ENCODE measurements around the gene FRMD1.

FRMD1 gene

GRCh38 chr6:168120390-168121302 is 41.6 kb upstream of the FRMD1 start:
- DNase-seq: no peak
- H3K4me2 ChIP-seq (ENCODE audit: low read length): no peak overlapping the region
- H2BK120ac ChIP-seq (ENCODE audit: low read depth, low read length): no peak overlapping the region
- no peaks in the 10 kb centered on the region for H3K36me3 ChIP-seq (ENCODE audit: control insufficient read depth, insufficient read depth, low read length)
- H3K18ac ChIP-seq (ENCODE audit: low read length): no peak overlapping the region
- H3K4ac ChIP-seq (ENCODE audit: low read depth, low read length): no peak overlapping the region
- no peaks in the 10 kb centered on the region for H3K27me3 ChIP-seq (ENCODE audit: insufficient read depth, low read length, poor library complexity)
- no peak overlapping the region for H2AK5ac ChIP-seq (ENCODE audit: low read length)
- no CpG with 5 or more reads among the region's 15 CpGs for WGBS (ENCODE audit: extremely low coverage, insufficient coverage, low lambda C conversion rate)
- no peak overlapping the region for H2BK5ac ChIP-seq (ENCODE audit: low read length)
- no peak overlapping the region for H3K56ac ChIP-seq (ENCODE audit: low read length)
- H3K23ac ChIP-seq (ENCODE audit: low read length): no peak overlapping the region
- H3K79me1 ChIP-seq (ENCODE audit: low read length): no peaks in the 10 kb centered on the region
- no peak overlapping the region for H4K5ac ChIP-seq (ENCODE audit: low read length)
- no peak overlapping the region for H3K9ac ChIP-seq (ENCODE audit: low read length)
- no peak overlapping the region for H4K8ac ChIP-seq (ENCODE audit: low read depth, low read length)
- no peak overlapping the region for H3K27ac ChIP-seq (ENCODE audit: low read depth, low read length)
- H3K4me1 ChIP-seq (ENCODE audit: control insufficient read depth, low read depth, low read length): peaks cover 3% of the 10 kb centered on the region
- H2BK15ac ChIP-seq (replicated peaks; ENCODE audit: low read depth): no peak overlapping the region
- H3K79me2 ChIP-seq (ENCODE audit: control insufficient read depth, insufficient read depth, low read length): no peaks in the 10 kb centered on the region
- H3K4me3 ChIP-seq (ENCODE audit: low read length): no peak overlapping the region

- H3K56ac ChIP-seq (ENCODE audit: low read length): no peak overlapping the region
- DNase-seq: no peak
- no peak overlapping the region for H3K18ac ChIP-seq (ENCODE audit: low read length)
- no peaks in the 10 kb centered on the region for H3K79me1 ChIP-seq (ENCODE audit: low read length)
- H2BK120ac ChIP-seq (ENCODE audit: low read depth, low read length): no peak overlapping the region
- no peaks in the 10 kb centered on the region for H3K27me3 ChIP-seq (ENCODE audit: insufficient read depth, low read length, poor library complexity)
- H2BK15ac ChIP-seq (replicated peaks; ENCODE audit: low read depth): no peak overlapping the region
- H3K4me3 ChIP-seq (ENCODE audit: low read length): no peak overlapping the region
- no peak overlapping the region for H3K23ac ChIP-seq (ENCODE audit: low read length)
- no peaks in the 10 kb centered on the region for H3K36me3 ChIP-seq (ENCODE audit: control insufficient read depth, insufficient read depth, low read length)
- H3K4me2 ChIP-seq (ENCODE audit: low read length): no peak overlapping the region
- H4K8ac ChIP-seq (ENCODE audit: low read depth, low read length): no peak overlapping the region
- peaks cover 3% of the 10 kb centered on the region for H3K4me1 ChIP-seq (ENCODE audit: control insufficient read depth, low read depth, low read length)
- H3K27ac ChIP-seq (ENCODE audit: low read depth, low read length): no peak overlapping the region
- no peak overlapping the region for H4K5ac ChIP-seq (ENCODE audit: low read length)
- no peak overlapping the region for H3K4ac ChIP-seq (ENCODE audit: low read depth, low read length)
- H3K79me2 ChIP-seq (ENCODE audit: control insufficient read depth, insufficient read depth, low read length): no peaks in the 10 kb centered on the region
- no peak overlapping the region for H2AK5ac ChIP-seq (ENCODE audit: low read length)
- no peak overlapping the region for H2BK5ac ChIP-seq (ENCODE audit: low read length)
- no peak overlapping the region for H3K9ac ChIP-seq (ENCODE audit: low read length)
These were observed 40.5 kb upstream of the FRMD1 start for GRCh38 chr6:168119539-168119938.

- no peak overlapping the region for H3K27ac ChIP-seq (ENCODE audit: low read depth, low read length)
- no peaks in the 10 kb centered on the region for H3K79me1 ChIP-seq (ENCODE audit: low read length)
- H3K4me1 ChIP-seq (ENCODE audit: control insufficient read depth, low read depth, low read length): no peaks in the 10 kb centered on the region
- DNase-seq: no peak
- no peak overlapping the region for H2AK5ac ChIP-seq (ENCODE audit: low read length)
- H3K4me2 ChIP-seq (ENCODE audit: low read length): no peak overlapping the region
- no peak overlapping the region for H2BK120ac ChIP-seq (ENCODE audit: low read depth, low read length)
- no peaks in the 10 kb centered on the region for H3K79me2 ChIP-seq (ENCODE audit: control insufficient read depth, insufficient read depth, low read length)
- no peak overlapping the region for H3K4me3 ChIP-seq (ENCODE audit: low read length)
- H2BK5ac ChIP-seq (ENCODE audit: low read length): no peak overlapping the region
- no peak overlapping the region for H3K4ac ChIP-seq (ENCODE audit: low read depth, low read length)
- no peak overlapping the region for H3K23ac ChIP-seq (ENCODE audit: low read length)
- WGBS (ENCODE audit: extremely low coverage, insufficient coverage, low lambda C conversion rate): no CpG with 5 or more reads among the region's 7 CpGs
- H2BK15ac ChIP-seq (replicated peaks; ENCODE audit: low read depth): no peak overlapping the region
- H4K8ac ChIP-seq (ENCODE audit: low read depth, low read length): no peak overlapping the region
- no peak overlapping the region for H3K9ac ChIP-seq (ENCODE audit: low read length)
- no peak overlapping the region for H4K5ac ChIP-seq (ENCODE audit: low read length)
- H3K36me3 ChIP-seq (ENCODE audit: control insufficient read depth, insufficient read depth, low read length): no peaks in the 10 kb centered on the region
- no peak overlapping the region for H3K18ac ChIP-seq (ENCODE audit: low read length)
- no peaks in the 10 kb centered on the region for H3K27me3 ChIP-seq (ENCODE audit: insufficient read depth, low read length, poor library complexity)
- no peak overlapping the region for H3K56ac ChIP-seq (ENCODE audit: low read length)
These were observed 39.9 kb upstream of the FRMD1 start for GRCh38 chr6:168118935-168119334.

- Histone ChIP-seq H3K18ac (ENCODE audit: low read length) (no peak overlapping the region), H3K79me1 (ENCODE audit: low read length) (no peaks in the 10 kb centered on the region), H2BK15ac (replicated peaks; ENCODE audit: low read depth) (no peak overlapping the region), H2AK5ac (ENCODE audit: low read length) (no peak overlapping the region), H3K36me3 (ENCODE audit: control insufficient read depth, insufficient read depth, low read length) (no peaks in the 10 kb centered on the region), H3K4me2 (ENCODE audit: low read length) (no peak overlapping the region), H3K56ac (ENCODE audit: low read length) (no peak overlapping the region), H4K5ac (ENCODE audit: low read length) (no peak overlapping the region), H3K27ac (ENCODE audit: low read depth, low read length) (no peak overlapping the region), H3K27me3 (ENCODE audit: insufficient read depth, low read length, poor library complexity) (no peaks in the 10 kb centered on the region), H3K23ac (ENCODE audit: low read length) (no peak overlapping the region), H2BK5ac (ENCODE audit: low read length) (no peak overlapping the region), H2BK120ac (ENCODE audit: low read depth, low read length) (no peak overlapping the region), H3K4me1 (ENCODE audit: control insufficient read depth, low read depth, low read length) (no peaks in the 10 kb centered on the region), H3K79me2 (ENCODE audit: control insufficient read depth, insufficient read depth, low read length) (no peaks in the 10 kb centered on the region), H3K9ac (ENCODE audit: low read length) (no peak overlapping the region), H3K4me3 (ENCODE audit: low read length) (no peak overlapping the region), H3K4ac (ENCODE audit: low read depth, low read length) (no peak overlapping the region), H4K8ac (ENCODE audit: low read depth, low read length) (no peak overlapping the region)
- DNase-seq: no peak
- no CpG with 5 or more reads among the region's 4 CpGs for WGBS (ENCODE audit: extremely low coverage, insufficient coverage, low lambda C conversion rate)
These were observed 38.9 kb upstream of the FRMD1 start for GRCh38 chr6:168117942-168118341.

GRCh38 chr6:168116975-168117899 is 38.2 kb upstream of the FRMD1 start:
- Histone ChIP-seq H3K79me1 (ENCODE audit: low read length) (no peaks in the 10 kb centered on the region), H3K79me2 (ENCODE audit: control insufficient read depth, insufficient read depth, low read length) (no peaks in the 10 kb centered on the region), H3K4ac (ENCODE audit: low read depth, low read length) (no peak overlapping the region), H2AK5ac (ENCODE audit: low read length) (no peak overlapping the region), H3K23ac (ENCODE audit: low read length) (no peak overlapping the region), H3K4me2 (ENCODE audit: low read length) (no peak overlapping the region), H3K27ac (ENCODE audit: low read depth, low read length) (no peak overlapping the region), H3K4me1 (ENCODE audit: control insufficient read depth, low read depth, low read length) (no peaks in the 10 kb centered on the region), H2BK5ac (ENCODE audit: low read length) (no peak overlapping the region), H3K18ac (ENCODE audit: low read length) (no peak overlapping the region), H3K9ac (ENCODE audit: low read length) (no peak overlapping the region), H3K56ac (ENCODE audit: low read length) (no peak overlapping the region), H2BK120ac (ENCODE audit: low read depth, low read length) (no peak overlapping the region), H3K4me3 (ENCODE audit: low read length) (no peak overlapping the region), H4K8ac (ENCODE audit: low read depth, low read length) (no peak overlapping the region), H3K36me3 (ENCODE audit: control insufficient read depth, insufficient read depth, low read length) (no peaks in the 10 kb centered on the region), H4K5ac (ENCODE audit: low read length) (no peak overlapping the region), H3K27me3 (ENCODE audit: insufficient read depth, low read length, poor library complexity) (no peaks in the 10 kb centered on the region), H2BK15ac (replicated peaks; ENCODE audit: low read depth) (no peak overlapping the region)
- WGBS (ENCODE audit: extremely low coverage, insufficient coverage, low lambda C conversion rate): no CpG with 5 or more reads among the region's 26 CpGs
- no peak for DNase-seq
